ENCODE data around the gene KRT74. TPM values are rescaled to one million over a fixed set of nuclear protein-coding genes. Genes with fewer than 3 reads are reported as not detected.
A peak's percentile ranks its signal among the peaks of the same experiment; 100 is the strongest.

The KRT74 gene
- total RNA-seq, 1 experiment from 2014 or later: not detected

DNA sequence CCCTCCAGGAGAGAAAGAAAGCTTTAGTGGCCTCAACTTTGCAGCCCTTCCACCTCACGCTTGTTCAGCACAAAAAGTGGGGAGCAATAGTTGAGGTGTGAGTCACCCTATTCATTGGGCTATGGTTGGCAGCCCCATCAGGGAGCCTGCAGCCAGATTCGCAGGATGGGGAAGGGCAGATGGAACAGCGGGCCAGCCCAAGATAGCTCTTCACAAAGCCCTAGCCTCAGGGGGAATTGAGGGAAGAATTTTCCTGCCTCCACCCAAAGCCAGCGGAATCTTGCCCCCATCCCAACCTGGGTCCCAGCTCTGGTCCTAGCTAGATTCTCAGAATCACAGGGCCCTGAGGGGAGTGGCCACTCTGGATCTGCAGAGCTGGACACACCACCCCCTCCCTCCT lies 49.8 kb downstream of the KRT74 start (continued):
- TF ChIP-seq, protein P1, sequence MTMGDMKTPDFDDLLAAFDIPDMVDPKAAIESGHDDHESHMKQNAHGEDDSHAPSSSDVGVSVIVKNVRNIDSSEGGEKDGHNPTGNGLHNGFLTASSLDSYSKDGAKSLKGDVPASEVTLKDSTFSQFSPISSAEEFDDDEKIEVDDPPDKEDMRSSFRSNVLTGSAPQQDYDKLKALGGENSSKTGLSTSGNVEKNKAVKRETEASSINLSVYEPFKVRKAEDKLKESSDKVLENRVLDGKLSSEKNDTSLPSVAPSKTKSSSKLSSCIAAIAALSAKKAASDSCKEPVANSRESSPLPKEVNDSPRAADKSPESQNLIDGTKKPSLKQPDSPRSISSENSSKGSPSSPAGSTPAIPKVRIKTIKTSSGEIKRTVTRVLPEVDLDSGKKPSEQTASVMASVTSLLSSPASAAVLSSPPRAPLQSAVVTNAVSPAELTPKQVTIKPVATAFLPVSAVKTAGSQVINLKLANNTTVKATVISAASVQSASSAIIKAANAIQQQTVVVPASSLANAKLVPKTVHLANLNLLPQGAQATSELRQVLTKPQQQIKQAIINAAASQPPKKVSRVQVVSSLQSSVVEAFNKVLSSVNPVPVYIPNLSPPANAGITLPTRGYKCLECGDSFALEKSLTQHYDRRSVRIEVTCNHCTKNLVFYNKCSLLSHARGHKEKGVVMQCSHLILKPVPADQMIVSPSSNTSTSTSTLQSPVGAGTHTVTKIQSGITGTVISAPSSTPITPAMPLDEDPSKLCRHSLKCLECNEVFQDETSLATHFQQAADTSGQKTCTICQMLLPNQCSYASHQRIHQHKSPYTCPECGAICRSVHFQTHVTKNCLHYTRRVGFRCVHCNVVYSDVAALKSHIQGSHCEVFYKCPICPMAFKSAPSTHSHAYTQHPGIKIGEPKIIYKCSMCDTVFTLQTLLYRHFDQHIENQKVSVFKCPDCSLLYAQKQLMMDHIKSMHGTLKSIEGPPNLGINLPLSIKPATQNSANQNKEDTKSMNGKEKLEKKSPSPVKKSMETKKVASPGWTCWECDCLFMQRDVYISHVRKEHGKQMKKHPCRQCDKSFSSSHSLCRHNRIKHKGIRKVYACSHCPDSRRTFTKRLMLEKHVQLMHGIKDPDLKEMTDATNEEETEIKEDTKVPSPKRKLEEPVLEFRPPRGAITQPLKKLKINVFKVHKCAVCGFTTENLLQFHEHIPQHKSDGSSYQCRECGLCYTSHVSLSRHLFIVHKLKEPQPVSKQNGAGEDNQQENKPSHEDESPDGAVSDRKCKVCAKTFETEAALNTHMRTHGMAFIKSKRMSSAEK (CRISPR knock-in tag; IDR thresholded peaks at IDR 0.05; ENCODE audit: borderline replicate concordance): no peak
- TF ChIP-seq NR3C1 (CRISPR knock-in tag; conservative IDR thresholded peaks at IDR 0.05; ENCODE audit: low read depth): no peak
- no peak for TF ChIP-seq ZBTB21 (CRISPR knock-in tag; IDR thresholded peaks at IDR 0.05; ENCODE audit: borderline replicate concordance)

DNA sequence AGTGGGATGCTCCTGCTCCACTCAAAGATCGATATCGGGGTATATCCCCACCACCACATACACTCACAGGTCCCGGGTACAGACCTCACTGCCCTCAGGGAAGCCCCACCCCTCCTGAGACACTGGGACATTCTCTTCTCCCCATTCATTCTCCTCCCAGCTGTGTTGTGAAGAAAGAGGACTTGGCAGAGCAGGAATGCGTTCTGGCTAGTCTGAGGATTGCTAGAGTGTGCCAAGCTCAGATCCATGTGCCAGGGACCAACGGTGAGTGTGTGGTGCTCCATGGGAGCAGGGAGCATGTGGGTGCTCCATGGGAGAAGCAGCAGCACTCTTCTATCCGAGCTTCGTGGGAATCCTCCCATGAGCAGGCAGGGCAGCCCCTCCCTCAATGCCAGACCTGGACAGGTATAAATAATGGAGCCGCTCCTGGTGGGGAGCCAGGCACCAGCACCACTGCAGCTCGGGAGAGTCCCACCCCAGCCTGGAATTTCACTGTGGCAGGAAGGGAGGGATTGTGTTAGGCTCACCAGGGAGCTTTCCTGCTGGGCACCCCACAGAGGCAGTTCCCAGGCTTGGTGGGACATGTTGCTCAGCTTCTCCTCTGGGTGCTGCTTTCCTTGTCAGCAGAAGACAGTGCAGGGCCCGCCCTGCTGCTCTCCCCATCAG lies 51.2 kb downstream of the KRT74 start:
- ChIA-PET CTCF (interaction anchor here (0.9 to 3.5 kb wide), 7 partner anchors 10 to 348 kb away, joined by 3 to 24 read pairs (median 4); no protein-coding TSS in a partner anchor), POLR2A (no interaction called here)
- no peaks in the 10 kb centered on the region for H3K27me3 Mint-ChIP-seq (ENCODE audit: low read depth)
- H3K4me3 Mint-ChIP-seq: no peak overlapping the region
- H3K36me3 Mint-ChIP-seq: no peaks in the 10 kb centered on the region
- H3K27ac Mint-ChIP-seq: peak overlapping the region; percentile 36; the same call in 1 of the 2 replicates
- H3K4me1 Mint-ChIP-seq: peaks cover 7% of the 10 kb centered on the region
- no peaks in the 10 kb centered on the region for H3K9me3 Mint-ChIP-seq
- ATAC-seq (no peak), DNase-seq (ENCODE audit: low spot score) (no peak)
- TF ChIP-seq ZNF396 (CRISPR knock-in tag; IDR thresholded peaks at IDR 0.05; ENCODE audit: borderline replicate concordance): no peak
- TF ChIP-seq, protein P2, sequence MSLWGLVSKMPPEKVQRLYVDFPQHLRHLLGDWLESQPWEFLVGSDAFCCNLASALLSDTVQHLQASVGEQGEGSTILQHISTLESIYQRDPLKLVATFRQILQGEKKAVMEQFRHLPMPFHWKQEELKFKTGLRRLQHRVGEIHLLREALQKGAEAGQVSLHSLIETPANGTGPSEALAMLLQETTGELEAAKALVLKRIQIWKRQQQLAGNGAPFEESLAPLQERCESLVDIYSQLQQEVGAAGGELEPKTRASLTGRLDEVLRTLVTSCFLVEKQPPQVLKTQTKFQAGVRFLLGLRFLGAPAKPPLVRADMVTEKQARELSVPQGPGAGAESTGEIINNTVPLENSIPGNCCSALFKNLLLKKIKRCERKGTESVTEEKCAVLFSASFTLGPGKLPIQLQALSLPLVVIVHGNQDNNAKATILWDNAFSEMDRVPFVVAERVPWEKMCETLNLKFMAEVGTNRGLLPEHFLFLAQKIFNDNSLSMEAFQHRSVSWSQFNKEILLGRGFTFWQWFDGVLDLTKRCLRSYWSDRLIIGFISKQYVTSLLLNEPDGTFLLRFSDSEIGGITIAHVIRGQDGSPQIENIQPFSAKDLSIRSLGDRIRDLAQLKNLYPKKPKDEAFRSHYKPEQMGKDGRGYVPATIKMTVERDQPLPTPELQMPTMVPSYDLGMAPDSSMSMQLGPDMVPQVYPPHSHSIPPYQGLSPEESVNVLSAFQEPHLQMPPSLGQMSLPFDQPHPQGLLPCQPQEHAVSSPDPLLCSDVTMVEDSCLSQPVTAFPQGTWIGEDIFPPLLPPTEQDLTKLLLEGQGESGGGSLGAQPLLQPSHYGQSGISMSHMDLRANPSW (CRISPR knock-in tag; conservative IDR thresholded peaks at IDR 0.05; ENCODE audit: low read depth): no peak
- TF ChIP-seq TEAD1 (CRISPR knock-in tag; IDR thresholded peaks at IDR 0.05): no peak
- TF ChIP-seq ZNF423 (CRISPR knock-in tag; IDR thresholded peaks at IDR 0.05): peak; percentile 47; the same call in 1 of the 2 replicates
- TF ChIP-seq ZNF138 (CRISPR knock-in tag; conservative IDR thresholded peaks at IDR 0.05): no peak
- no peak for TF ChIP-seq SMAD4 (CRISPR knock-in tag; IDR thresholded peaks at IDR 0.05)
- TF ChIP-seq, protein P3, sequence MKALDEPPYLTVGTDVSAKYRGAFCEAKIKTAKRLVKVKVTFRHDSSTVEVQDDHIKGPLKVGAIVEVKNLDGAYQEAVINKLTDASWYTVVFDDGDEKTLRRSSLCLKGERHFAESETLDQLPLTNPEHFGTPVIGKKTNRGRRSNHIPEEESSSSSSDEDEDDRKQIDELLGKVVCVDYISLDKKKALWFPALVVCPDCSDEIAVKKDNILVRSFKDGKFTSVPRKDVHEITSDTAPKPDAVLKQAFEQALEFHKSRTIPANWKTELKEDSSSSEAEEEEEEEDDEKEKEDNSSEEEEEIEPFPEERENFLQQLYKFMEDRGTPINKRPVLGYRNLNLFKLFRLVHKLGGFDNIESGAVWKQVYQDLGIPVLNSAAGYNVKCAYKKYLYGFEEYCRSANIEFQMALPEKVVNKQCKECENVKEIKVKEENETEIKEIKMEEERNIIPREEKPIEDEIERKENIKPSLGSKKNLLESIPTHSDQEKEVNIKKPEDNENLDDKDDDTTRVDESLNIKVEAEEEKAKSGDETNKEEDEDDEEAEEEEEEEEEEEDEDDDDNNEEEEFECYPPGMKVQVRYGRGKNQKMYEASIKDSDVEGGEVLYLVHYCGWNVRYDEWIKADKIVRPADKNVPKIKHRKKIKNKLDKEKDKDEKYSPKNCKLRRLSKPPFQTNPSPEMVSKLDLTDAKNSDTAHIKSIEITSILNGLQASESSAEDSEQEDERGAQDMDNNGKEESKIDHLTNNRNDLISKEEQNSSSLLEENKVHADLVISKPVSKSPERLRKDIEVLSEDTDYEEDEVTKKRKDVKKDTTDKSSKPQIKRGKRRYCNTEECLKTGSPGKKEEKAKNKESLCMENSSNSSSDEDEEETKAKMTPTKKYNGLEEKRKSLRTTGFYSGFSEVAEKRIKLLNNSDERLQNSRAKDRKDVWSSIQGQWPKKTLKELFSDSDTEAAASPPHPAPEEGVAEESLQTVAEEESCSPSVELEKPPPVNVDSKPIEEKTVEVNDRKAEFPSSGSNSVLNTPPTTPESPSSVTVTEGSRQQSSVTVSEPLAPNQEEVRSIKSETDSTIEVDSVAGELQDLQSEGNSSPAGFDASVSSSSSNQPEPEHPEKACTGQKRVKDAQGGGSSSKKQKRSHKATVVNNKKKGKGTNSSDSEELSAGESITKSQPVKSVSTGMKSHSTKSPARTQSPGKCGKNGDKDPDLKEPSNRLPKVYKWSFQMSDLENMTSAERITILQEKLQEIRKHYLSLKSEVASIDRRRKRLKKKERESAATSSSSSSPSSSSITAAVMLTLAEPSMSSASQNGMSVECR (CRISPR knock-in tag; IDR thresholded peaks at IDR 0.05; ENCODE audit: borderline replicate concordance): no peak
- TF ChIP-seq ATF1 (CRISPR knock-in tag; IDR thresholded peaks at IDR 0.05): no peak
